HepG2 (cell line): ENCODE data around the gene CMIP. TPM values are rescaled to one million over a fixed set of nuclear protein-coding genes. Genes with fewer than 3 reads are reported as not detected.

Source experiments
- CEBPB ChIP-seq: IDR thresholded peaks from 2 replicates; pipeline ENCODE4 v1.6.1; 2011; ENCODE audit warnings: low read depth, low read length, improper control_type of control experiment, borderline replicate concordance
- EEA1 ChIP-seq: sonication (generic); formaldehyde crosslinking; IDR thresholded peaks from 2 replicates; pipeline ENCODE4 v1.5.1; 2020; ENCODE audit warnings: mild to moderate bottlenecking, missing genetic modification reagents, borderline replicate concordance
- ELF1 ChIP-seq: sonication (generic); formaldehyde crosslinking; IDR thresholded peaks from 2 replicates; pipeline ENCODE4 v1.4.0; 2020; ENCODE audit warnings: missing genetic modification reagents
- HBP1 ChIP-seq: IDR thresholded peaks from 2 replicates; pipeline ENCODE4 v1.6.1; 2016; ENCODE audit warnings: low read depth, control low read depth
- HDAC1 ChIP-seq: sonication (generic); formaldehyde crosslinking; IDR thresholded peaks from 2 replicates; pipeline ENCODE4 v1.5.1; 2020; ENCODE audit warnings: mild to moderate bottlenecking, missing genetic modification reagents
- HOXA5 ChIP-seq: sonication (generic); formaldehyde crosslinking; IDR thresholded peaks from 2 replicates; pipeline ENCODE4 v1.4.0; 2020; ENCODE audit warnings: missing genetic modification reagents
- SMAD1 ChIP-seq: sonication (generic); formaldehyde crosslinking; IDR thresholded peaks from 2 replicates; pipeline ENCODE4 v1.4.0; 2020; ENCODE audit warnings: missing genetic modification reagents, low read depth, mild to moderate bottlenecking, borderline replicate concordance
- SRF ChIP-seq: IDR thresholded peaks from 2 replicates; pipeline ENCODE4 v1.6.1; 2011; ENCODE audit warnings: mild to moderate bottlenecking, low read depth, low read length, moderate library complexity
- ZFP36L2 ChIP-seq: sonication (generic); formaldehyde crosslinking; IDR thresholded peaks from 2 replicates; pipeline ENCODE4 v1.4.0; 2020; ENCODE audit warnings: missing genetic modification reagents
- ZFP37 ChIP-seq: sonication (generic); formaldehyde crosslinking; IDR thresholded peaks from 2 replicates; pipeline ENCODE4 v1.4.0; 2020; ENCODE audit warnings: missing genetic modification reagents, borderline replicate concordance
- ZNF234 ChIP-seq: sonication (generic); formaldehyde crosslinking; conservative IDR thresholded peaks from 2 replicates; pipeline ENCODE4 v1.5.1; 2020; ENCODE audit warnings: mild to moderate bottlenecking, missing genetic modification reagents
- ZNF251 ChIP-seq: sonication (generic); formaldehyde crosslinking; IDR thresholded peaks from 2 replicates; pipeline ENCODE4 v1.9.0; 2021; ENCODE audit warnings: mild to moderate bottlenecking, missing genetic modification reagents
- ZNF317 ChIP-seq: sonication (generic); formaldehyde crosslinking; IDR thresholded peaks from 2 replicates; pipeline ENCODE4 v1.5.0; 2020; ENCODE audit warnings: mild to moderate bottlenecking, missing genetic modification reagents
- ZNF547 ChIP-seq: sonication (generic); formaldehyde crosslinking; IDR thresholded peaks from 2 replicates; pipeline ENCODE4 v1.5.1; 2020; ENCODE audit warnings: mild to moderate bottlenecking, missing genetic modification reagents
- ZNF562 ChIP-seq: sonication (generic); formaldehyde crosslinking; IDR thresholded peaks from 2 replicates; pipeline ENCODE4 v1.8.0; 2022; ENCODE audit warnings: missing genetic modification reagents, borderline replicate concordance
- ZNF615 ChIP-seq: sonication (generic); formaldehyde crosslinking; IDR thresholded peaks from 2 replicates; pipeline ENCODE4 v1.5.0; 2020; ENCODE audit warnings: mild to moderate bottlenecking, missing genetic modification reagents, borderline replicate concordance
- ZNF674 ChIP-seq: sonication (generic); formaldehyde crosslinking; IDR thresholded peaks from 2 replicates; pipeline ENCODE4 v1.5.0; 2020; ENCODE audit warnings: low read depth, mild to moderate bottlenecking, missing genetic modification reagents
- polyA plus RNA-seq, 8 experiments: library from polyadenylated mRNA; depleted of rRNA in 3 of 8; stranded (reverse) in 7 of 8; unstranded in 1 of 8; fragments of >200 nt; fragmentation: Illumina TruSeq in 4 of 8; extraction: Trizol in 4 of 8; gene quantifications; 2 replicates each; pipeline versions ENCODE4 v1.2.1 to v1.2.3, GENCODE V29; 2011 to 2016; ENCODE audit warnings: low read depth in 4 of 8, missing spikeins in 1 of 8, mixed read lengths in 1 of 8; ENCODE audit not compliant: insufficient read depth in 1 of 8
- total RNA-seq, 5 experiments: library from RNA; depleted of rRNA; stranded (reverse); fragments of >200 nt; fragmentation: Illumina TruSeq; extraction: Trizol; gene quantifications; 2 replicates each; pipeline ENCODE4 v1.2.3, GENCODE V29; 2016; ENCODE audit warnings: low read depth in 1 of 5
- TF ChIP-seq, protein P1 (sequence below): IDR thresholded peaks from 2 replicates; pipeline ENCODE4 v1.4.0; 2020; ENCODE audit warnings: mild to moderate bottlenecking, missing genetic modification reagents
- TF ChIP-seq, protein P2 (sequence below): sonication (generic); formaldehyde crosslinking; IDR thresholded peaks from 2 replicates; pipeline ENCODE4 v1.5.0; 2020; ENCODE audit warnings: missing genetic modification reagents
- TF ChIP-seq, protein P3 (sequence below): IDR thresholded peaks from 2 replicates; pipeline ENCODE4 v1.6.1; 2016; ENCODE audit warnings: control low read depth
- TF ChIP-seq, protein P4 (sequence below): sonication (generic); formaldehyde crosslinking; IDR thresholded peaks from 2 replicates; pipeline ENCODE4 v1.8.0; 2023; ENCODE audit warnings: mild to moderate bottlenecking, missing genetic modification reagents

Gene CMIP
- total and polyA plus RNA-seq, 2 of the 13 experiments (the other 11 are each of a cell fraction or from before 2014, with no cell fraction given), result 10.9 to 18.1 TPM

DNA sequence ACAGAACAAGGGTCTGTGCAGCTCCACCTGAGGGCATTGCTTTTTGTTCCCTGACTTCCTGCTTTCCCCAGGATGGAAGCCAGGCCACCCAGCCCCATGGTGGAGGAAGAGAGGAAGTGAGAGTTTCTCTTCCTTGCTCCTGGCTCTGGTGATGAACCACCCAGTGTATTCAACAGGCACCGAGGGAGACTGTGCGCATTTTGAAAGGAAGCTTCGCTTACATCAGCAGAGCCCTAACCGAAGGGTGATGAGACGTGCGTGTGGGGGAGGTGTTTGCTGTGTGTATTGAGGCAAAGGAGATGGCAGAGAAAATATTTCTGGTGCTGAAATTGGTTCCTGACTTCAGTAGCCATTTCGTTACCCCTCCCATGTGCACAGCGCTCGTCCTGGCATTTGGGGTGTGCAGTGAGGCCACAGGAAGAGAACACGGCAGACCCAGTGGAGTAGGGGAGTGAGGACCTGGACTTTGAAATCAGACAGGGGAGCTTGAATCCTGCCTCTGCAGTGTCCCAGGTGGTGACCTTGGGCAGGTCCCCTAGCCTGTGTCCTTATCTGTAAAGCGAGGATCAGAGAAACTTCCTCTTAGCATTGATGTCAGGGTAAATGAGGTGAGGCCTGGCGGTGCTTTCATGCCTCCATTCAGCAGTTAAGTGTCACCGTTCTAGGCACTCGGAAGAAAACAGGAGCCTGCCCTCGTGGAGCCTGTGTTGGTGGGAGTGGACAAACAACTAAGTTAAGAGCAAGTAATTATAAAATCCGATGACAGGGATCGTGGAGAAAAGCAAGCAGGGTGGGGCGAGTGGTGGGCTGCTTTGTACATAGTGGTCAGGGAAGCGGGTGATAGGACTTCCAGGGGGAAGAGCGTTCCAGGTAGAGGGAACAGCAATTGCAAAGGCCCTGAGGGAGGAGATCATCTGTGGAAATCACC lies 7.4 kb downstream of the CMIP start (continued):
- TF ChIP-seq, protein P1, sequence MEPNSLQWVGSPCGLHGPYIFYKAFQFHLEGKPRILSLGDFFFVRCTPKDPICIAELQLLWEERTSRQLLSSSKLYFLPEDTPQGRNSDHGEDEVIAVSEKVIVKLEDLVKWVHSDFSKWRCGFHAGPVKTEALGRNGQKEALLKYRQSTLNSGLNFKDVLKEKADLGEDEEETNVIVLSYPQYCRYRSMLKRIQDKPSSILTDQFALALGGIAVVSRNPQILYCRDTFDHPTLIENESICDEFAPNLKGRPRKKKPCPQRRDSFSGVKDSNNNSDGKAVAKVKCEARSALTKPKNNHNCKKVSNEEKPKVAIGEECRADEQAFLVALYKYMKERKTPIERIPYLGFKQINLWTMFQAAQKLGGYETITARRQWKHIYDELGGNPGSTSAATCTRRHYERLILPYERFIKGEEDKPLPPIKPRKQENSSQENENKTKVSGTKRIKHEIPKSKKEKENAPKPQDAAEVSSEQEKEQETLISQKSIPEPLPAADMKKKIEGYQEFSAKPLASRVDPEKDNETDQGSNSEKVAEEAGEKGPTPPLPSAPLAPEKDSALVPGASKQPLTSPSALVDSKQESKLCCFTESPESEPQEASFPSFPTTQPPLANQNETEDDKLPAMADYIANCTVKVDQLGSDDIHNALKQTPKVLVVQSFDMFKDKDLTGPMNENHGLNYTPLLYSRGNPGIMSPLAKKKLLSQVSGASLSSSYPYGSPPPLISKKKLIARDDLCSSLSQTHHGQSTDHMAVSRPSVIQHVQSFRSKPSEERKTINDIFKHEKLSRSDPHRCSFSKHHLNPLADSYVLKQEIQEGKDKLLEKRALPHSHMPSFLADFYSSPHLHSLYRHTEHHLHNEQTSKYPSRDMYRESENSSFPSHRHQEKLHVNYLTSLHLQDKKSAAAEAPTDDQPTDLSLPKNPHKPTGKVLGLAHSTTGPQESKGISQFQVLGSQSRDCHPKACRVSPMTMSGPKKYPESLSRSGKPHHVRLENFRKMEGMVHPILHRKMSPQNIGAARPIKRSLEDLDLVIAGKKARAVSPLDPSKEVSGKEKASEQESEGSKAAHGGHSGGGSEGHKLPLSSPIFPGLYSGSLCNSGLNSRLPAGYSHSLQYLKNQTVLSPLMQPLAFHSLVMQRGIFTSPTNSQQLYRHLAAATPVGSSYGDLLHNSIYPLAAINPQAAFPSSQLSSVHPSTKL (CRISPR knock-in tag), result peak; percentile 96
- TF ChIP-seq, protein P2, sequence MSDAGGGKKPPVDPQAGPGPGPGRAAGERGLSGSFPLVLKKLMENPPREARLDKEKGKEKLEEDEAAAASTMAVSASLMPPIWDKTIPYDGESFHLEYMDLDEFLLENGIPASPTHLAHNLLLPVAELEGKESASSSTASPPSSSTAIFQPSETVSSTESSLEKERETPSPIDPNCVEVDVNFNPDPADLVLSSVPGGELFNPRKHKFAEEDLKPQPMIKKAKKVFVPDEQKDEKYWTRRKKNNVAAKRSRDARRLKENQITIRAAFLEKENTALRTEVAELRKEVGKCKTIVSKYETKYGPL (CRISPR knock-in tag), result no peak
- TF ChIP-seq ZNF234 (no peak), ZNF547 (CRISPR knock-in tag) (no peak), HDAC1 (peak; percentile 97), ZNF674 (CRISPR knock-in tag) (no peak), ZNF562 (CRISPR knock-in tag) (no peak), SRF (no peak), ELF1 (peak; percentile 75), HBP1 (peak; percentile 91; the same call in 1 of the 2 replicates), ZFP37 (CRISPR knock-in tag) (peak; percentile 55; the same call in 1 of the 2 replicates), ZNF317 (CRISPR knock-in tag) (peak; percentile 86), ZFP36L2 (CRISPR knock-in tag) (peak; percentile 80; the same call in 1 of the 2 replicates), ZNF615 (CRISPR knock-in tag) (no peak), ZNF251 (CRISPR knock-in tag) (no peak), CEBPB (no peak), SMAD1 (CRISPR knock-in tag) (no peak), EEA1 (CRISPR knock-in tag) (no peak), HOXA5 (CRISPR knock-in tag) (peak; percentile 95)
- TF ChIP-seq, protein P3, sequence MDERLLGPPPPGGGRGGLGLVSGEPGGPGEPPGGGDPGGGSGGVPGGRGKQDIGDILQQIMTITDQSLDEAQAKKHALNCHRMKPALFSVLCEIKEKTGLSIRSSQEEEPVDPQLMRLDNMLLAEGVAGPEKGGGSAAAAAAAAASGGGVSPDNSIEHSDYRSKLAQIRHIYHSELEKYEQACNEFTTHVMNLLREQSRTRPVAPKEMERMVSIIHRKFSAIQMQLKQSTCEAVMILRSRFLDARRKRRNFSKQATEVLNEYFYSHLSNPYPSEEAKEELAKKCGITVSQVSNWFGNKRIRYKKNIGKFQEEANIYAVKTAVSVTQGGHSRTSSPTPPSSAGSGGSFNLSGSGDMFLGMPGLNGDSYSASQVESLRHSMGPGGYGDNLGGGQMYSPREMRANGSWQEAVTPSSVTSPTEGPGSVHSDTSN (CRISPR knock-in tag), result no peak
- TF ChIP-seq, protein P4, sequence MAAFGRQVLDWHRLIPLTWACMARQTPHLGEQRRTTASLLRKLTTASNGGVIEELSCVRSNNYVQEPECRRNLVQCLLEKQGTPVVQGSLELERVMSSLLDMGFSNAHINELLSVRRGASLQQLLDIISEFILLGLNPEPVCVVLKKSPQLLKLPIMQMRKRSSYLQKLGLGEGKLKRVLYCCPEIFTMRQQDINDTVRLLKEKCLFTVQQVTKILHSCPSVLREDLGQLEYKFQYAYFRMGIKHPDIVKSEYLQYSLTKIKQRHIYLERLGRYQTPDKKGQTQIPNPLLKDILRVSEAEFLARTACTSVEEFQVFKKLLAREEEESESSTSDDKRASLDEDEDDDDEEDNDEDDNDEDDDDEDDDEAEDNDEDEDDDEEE (CRISPR knock-in tag), result 0 out of 2 replicates have a peak, but pooled peaks have one; percentile 9
